Measurements from ENCODE around the gene AS3MT.

DNA sequence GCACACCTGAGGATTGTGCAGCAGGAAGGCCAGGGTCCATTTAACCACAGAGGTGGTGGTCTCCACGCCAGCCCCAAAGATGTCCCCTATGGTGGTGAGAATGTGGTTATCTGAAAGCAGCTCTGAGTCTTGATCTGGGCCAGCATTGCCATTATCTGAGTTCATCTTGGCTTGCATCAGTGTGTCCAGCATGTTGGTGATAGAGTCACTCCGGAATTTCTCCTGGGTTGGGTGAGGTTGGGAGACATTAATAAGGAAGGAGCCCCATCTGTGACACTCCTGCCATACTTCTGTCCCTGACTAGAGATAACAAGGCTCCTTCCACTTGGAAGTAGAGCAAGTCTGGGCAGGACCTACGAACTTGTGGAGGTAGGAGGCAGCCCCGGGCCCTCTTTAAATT is 36.3 kb upstream of the AS3MT start:
- TF ChIP-seq, protein P1, sequence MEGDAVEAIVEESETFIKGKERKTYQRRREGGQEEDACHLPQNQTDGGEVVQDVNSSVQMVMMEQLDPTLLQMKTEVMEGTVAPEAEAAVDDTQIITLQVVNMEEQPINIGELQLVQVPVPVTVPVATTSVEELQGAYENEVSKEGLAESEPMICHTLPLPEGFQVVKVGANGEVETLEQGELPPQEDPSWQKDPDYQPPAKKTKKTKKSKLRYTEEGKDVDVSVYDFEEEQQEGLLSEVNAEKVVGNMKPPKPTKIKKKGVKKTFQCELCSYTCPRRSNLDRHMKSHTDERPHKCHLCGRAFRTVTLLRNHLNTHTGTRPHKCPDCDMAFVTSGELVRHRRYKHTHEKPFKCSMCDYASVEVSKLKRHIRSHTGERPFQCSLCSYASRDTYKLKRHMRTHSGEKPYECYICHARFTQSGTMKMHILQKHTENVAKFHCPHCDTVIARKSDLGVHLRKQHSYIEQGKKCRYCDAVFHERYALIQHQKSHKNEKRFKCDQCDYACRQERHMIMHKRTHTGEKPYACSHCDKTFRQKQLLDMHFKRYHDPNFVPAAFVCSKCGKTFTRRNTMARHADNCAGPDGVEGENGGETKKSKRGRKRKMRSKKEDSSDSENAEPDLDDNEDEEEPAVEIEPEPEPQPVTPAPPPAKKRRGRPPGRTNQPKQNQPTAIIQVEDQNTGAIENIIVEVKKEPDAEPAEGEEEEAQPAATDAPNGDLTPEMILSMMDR (IDR thresholded peaks at IDR 0.05 in 8 of 11, conservative IDR thresholded peaks at IDR 0.05 in 3 of 11) = no peak
- no peak for TF ChIP-seq POLR2A (IDR thresholded peaks at IDR 0.05)

Data from spleen (tissue), 7 donors.